HG02981 (cell line): Measurements from ENCODE around the gene ANGPTL5.
"Not testable (repeated sequence)": the region's sequence is repeated elsewhere in the genome, so short reads cannot be mapped to it uniquely, and the experiment has no call there.

Experiments
- ATAC-seq: cut with Tn5 transposase; IDR thresholded peaks from one replicate; pipeline ENCODE4 v1.9.1; 2021; ENCODE audit warnings: mild to moderate bottlenecking, moderate library complexity; ENCODE audit not compliant: unreplicated experiment

ANGPTL5 gene

DNA sequence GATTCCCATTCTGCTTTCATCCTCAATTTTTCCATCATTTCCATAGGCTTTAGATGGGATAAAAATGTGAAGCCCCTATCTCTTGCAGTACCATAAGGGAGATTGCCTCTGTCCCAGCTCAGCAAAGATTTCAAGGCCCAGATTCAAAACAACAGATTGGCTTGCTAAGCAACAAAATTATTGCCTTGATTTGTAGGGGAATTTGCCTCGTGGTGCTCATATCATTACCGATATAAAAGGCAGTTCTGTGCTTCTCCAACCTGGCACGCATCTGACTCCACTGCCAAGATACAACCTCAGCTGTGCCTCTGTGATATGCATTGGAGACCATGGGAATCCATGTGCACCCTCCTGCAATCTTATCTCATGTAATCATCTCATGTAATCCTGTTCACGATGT, 26.6 kb downstream of the ANGPTL5 start:
- no peak for ATAC-seq

GRCh38 chr11:101885631-101886030, 30.7 kb downstream of the ANGPTL5 start:
- ATAC-seq = no peak

GRCh38 chr11:101881586-101881985, 34.7 kb downstream of the ANGPTL5 start:
- no peak for ATAC-seq

DNA sequence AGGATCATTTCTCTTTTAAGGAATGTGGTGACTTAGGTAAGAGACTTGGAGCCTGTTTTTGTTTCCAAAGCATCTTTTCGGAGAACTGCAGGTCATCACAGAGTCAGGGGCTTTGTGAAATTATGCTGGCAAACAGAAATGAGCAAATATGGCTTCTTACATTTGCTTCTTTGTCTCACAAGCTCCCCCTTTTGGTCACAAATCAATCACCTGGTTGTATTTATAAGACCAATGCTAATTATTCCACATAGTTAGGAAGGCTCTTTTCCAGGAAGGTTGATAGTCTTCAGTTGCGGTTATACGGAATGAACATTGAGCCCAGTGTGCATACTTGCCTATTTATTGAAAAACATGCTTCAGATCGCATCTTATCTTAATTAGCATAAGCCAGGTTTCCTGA, 36.1 kb downstream of the ANGPTL5 start:
- no peak for ATAC-seq

- ATAC-seq = no peak
These were observed 44.0 kb downstream of the ANGPTL5 start for GRCh38 chr11:101872171-101872882.

GRCh38 chr11:101870510-101870909, 45.8 kb downstream of the ANGPTL5 start:
- no peak for ATAC-seq

DNA sequence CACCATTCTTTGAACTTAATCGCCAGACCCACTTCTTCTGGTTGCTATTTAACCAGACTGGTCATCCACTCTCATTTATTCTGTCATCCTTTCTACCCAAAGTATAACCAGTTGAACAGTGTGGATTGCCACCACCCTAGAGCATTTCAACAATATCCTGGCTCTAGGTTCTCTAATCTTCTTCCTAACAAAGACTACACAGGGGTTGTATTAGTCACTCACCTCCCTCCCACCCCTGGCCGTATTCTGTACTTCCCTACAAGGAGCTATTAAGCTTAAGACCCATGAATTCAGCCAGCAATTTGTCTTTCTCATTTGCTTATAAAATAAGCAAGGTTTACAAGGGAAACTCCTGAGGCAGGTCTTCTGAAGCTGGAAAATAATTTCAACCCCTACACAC, 48.4 kb downstream of the ANGPTL5 start:
- no peak for ATAC-seq

DNA sequence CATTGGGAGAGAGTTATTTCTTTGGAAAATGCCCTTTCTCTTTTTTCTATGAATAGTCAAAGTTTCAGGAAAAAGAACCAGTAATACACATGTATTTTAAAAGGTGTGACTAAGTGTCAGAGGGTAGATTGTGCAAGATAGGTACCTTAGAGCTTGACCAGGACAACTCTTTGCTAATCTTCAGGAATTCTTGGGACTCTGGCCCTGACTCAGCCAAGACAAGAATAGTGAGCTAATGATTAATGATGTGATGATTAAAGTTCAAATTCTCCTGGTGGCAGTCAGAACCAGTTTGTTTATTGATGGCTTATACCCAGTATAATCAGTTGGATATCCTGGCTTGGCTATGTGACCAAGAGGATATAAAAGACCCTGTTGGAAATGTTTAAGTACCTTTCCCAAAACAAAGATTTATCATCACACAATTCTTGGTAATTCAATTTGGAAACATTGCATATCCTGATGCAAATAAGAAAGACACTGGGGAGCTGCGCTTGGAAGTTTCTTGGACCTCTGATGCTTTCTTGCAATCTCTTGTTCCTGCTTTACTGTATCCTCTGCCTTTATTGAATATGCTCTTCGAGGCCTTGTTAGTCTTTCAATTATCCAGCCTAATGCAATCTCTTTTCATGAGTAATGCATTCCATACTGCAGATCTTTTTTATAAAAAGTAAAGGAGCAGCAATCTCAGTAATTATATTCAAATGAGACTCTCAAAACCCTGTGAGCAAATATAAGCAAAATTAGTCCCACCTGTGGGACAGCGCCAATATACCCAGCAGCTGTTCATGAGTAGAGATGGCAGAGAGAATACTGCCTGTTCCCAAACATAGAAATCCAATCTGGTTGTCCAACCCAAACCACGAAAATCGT, 49.5 kb downstream of the ANGPTL5 start:
- ATAC-seq = no peak

- no peak for ATAC-seq
These were observed 52.2 kb downstream of the ANGPTL5 start for GRCh38 chr11:101864098-101864497.

- no peak for ATAC-seq
These were observed 53.0 kb downstream of the ANGPTL5 start for GRCh38 chr11:101863361-101863760.

DNA sequence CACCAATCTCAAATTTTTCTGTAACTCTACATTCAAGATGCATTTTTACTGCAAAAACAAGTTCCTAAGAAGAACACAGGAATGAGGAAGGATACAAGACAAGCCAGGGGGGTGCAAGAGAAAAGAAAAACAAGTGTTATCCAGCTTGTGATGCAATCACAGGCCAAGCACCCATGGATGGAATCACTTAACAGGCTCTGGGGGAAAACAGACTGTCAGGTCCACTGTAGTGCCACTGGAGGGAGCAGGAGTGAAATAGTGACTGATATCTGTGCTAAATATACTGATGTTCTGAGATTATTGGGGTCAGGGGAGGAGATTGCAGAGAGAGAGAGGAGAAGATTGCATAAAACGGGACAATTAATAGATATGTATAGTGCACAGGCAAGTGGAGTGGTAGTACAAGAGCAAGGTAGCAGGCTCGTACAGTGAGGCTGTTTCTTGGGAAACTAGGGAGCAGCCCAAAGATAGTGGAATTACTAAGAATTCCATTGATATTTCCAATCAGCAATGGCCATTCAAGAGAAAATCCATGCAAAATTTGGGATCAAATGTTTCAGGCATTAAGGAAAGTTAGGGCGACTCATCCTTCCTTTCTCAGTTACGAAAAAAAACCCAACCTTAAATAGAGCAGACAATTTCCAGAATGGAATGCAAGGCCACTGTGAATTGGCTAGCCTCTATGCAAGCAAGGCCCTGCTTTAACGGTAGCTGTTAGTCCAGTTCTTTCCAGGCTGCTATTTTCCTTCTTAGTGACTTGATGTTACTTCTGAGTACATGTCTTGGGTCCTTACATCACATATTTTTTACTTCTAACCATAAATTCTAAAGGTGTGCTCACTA, 53.7 kb downstream of the ANGPTL5 start:
- no peak for ATAC-seq

DNA sequence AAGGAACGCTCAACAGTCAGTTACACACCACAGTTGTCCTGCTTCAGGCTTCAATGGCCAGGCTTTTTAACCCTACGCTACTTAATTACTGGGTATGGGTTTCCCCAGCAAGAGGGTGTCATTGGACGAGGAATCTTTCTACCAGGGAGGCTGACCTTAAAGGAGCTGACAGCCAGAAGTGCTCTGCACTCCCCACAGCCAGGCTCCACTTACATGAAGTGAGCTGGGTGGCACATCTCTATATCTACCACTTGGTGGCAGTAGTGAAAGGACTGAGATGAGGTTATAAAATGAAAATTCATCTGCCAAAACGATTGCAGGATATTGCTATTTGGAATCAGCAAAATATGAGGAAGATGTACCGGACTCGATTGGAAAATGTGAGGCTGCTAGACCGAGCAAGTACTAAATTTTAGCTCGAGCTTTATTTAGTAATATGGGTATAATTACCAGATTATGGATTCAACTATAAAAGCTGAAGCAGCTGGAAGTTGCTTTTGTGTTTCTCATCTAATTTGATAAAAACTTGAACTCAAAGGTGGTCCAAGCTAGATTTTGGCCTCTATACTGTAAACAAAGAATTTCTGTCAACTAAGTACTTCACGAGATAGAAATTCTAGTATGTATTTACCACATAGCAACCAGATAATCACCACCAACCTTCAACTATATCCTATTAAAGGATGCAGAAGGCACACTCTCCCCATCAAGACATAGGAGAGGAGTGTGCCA, 55.5 kb downstream of the ANGPTL5 start:
- ATAC-seq = peak; percentile 98

- ATAC-seq = not testable (repeated sequence)
These were observed 64.1 kb downstream of the ANGPTL5 start for GRCh38 chr11:101852260-101852659.

DNA sequence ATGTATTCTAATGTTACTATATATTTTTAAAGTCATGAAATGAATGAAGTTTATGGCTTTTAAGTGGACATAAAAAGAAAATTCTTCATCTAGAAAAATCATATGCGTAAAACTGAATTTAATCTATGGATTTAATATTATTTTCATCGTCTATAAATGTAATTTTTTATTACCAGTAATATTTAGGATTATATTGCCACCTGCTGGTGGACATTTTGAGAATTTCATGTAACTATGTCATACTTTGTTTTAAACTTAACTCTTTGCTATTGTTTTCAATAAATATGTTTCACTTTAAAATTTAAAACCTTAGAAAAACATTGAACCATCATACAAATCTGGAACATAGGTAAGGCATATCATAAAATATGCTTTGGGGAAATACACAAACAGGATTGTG, 68.1 kb downstream of the ANGPTL5 start:
- ATAC-seq = no peak

GRCh38 chr11:101844608-101845007, 71.7 kb downstream of the ANGPTL5 start:
- ATAC-seq = no peak

GRCh38 chr11:101840704-101841103, 75.6 kb downstream of the ANGPTL5 start:
- ATAC-seq = no peak
